Astrocyte of the cerebellum (primary cell): ENCODE data around the gene FAM228B.

ENCODE experiments used
- DNase-seq: peaks from one replicate; pipeline ENCODE4 v3.0.0-alpha.2; 2011; ENCODE audit warnings: low read depth
- H3K4me3 ChIP-seq: 2 replicates; pipeline ENCODE4 v1.5.1; 2011; ENCODE audit warnings: mild to moderate bottlenecking, low read depth, low read length, moderate library complexity
- in situ Hi-C: cut with HindIII; loops from 2 replicates; pipeline ENCODE4 v1.10.0; 2017; ENCODE audit warnings: low sequenced_read_pairs
- TF ChIP-seq, protein P1 (sequence below): IDR thresholded peaks from 2 replicates; pipeline ENCODE4 v1.5.1; 2012; ENCODE audit warnings: low read length, low read depth, moderate library complexity, mild to moderate bottlenecking; ENCODE audit errors: missing control alignments

The FAM228B gene

GRCh38 chr2:24203787-24204150 is 80.5 kb downstream of the FAM228B start:
- no peak for DNase-seq

GRCh38 chr2:24204505-24204904 is 81.2 kb downstream of the FAM228B start:
- TF ChIP-seq, protein P1, sequence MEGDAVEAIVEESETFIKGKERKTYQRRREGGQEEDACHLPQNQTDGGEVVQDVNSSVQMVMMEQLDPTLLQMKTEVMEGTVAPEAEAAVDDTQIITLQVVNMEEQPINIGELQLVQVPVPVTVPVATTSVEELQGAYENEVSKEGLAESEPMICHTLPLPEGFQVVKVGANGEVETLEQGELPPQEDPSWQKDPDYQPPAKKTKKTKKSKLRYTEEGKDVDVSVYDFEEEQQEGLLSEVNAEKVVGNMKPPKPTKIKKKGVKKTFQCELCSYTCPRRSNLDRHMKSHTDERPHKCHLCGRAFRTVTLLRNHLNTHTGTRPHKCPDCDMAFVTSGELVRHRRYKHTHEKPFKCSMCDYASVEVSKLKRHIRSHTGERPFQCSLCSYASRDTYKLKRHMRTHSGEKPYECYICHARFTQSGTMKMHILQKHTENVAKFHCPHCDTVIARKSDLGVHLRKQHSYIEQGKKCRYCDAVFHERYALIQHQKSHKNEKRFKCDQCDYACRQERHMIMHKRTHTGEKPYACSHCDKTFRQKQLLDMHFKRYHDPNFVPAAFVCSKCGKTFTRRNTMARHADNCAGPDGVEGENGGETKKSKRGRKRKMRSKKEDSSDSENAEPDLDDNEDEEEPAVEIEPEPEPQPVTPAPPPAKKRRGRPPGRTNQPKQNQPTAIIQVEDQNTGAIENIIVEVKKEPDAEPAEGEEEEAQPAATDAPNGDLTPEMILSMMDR, result no peak
- H3K4me3 ChIP-seq, result no peak overlapping the region
- no peak for DNase-seq
- in situ Hi-C loops, result no loop called here

More at GRCh38 chr2:24203787-24204150, 80.5 kb downstream of the FAM228B start:
- H3K4me3 ChIP-seq, result no peak overlapping the region
- TF ChIP-seq, protein P1, result no peak
- in situ Hi-C loops, result no loop called here

DNA sequence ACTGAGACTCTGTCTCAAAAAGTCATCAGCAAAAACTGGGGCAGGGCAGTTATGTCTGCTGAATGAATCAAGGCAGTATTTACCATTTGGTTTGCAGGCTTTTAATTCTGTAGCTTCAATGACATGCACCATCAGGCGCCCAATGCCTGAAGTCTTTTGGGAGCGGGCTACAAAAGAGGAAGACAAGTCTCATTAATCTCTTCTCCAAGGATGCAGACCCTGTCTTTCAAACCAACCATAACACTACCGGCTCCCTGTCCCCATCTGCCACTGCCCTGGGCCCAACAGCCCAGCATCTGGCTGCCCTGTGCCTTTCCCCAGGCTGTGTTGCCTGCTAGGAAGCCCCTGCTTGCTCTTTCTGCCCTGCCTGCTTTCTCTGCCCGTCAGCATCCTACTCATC is 81.9 kb downstream of the FAM228B start:
- H3K4me3 ChIP-seq, result no peak overlapping the region
- in situ Hi-C loops, result no loop called here
- DNase-seq, result no peak
- TF ChIP-seq, protein P1, result no peak

DNA sequence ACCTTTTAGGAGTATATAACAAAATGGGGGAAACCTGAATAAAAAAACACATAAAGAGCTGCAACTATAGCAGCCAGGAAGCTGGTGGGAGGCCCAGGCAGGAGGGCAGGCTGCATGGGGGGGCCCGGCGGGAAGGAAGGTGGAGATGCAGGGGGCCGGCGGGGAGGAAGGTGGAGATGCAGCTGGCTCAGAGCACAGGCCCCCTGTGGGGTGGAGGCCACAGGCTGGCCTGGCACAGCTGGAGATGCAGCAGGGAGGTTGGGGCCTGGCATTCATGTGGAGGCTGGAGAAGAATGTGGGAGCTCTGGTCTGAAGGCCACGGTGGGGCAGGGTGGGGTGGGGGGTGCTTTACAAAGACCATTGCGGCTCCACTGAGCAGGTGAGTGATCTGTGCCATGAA is 83.0 kb downstream of the FAM228B start:
- TF ChIP-seq, protein P1, result no peak
- H3K4me3 ChIP-seq, result no peak overlapping the region
- in situ Hi-C loops, result no loop called here
- DNase-seq, result no peak

DNA sequence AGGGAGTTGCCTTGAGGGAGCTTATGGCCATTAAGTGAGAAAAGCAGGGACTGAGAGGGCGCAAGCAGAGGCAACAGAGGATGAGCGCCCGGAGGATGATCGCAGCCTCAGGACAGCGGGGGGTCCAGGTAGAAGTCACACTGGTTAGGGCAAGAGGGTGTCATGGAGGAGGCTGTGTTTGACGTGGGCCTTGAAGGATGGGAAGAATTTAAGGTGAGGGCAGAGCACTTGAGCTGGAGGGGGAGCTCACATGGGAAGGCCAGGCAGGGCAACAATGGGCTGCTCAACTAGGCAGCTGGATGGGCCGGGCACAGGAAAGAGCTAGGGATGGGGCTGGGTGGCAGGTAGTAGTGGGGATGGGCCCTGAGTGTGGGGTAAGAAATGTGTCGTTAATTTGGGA is 83.4 kb downstream of the FAM228B start:
- no peak overlapping the region for H3K4me3 ChIP-seq
- in situ Hi-C loops, result no loop called here
- DNase-seq, result no peak
- TF ChIP-seq, protein P1, result no peak

- no peak overlapping the region for H3K4me3 ChIP-seq
- no peak for DNase-seq
- in situ Hi-C loops, result no loop called here
- TF ChIP-seq, protein P1, result no peak
Observed at GRCh38 chr2:24207359-24207758, 84.1 kb downstream of the FAM228B start.

DNA sequence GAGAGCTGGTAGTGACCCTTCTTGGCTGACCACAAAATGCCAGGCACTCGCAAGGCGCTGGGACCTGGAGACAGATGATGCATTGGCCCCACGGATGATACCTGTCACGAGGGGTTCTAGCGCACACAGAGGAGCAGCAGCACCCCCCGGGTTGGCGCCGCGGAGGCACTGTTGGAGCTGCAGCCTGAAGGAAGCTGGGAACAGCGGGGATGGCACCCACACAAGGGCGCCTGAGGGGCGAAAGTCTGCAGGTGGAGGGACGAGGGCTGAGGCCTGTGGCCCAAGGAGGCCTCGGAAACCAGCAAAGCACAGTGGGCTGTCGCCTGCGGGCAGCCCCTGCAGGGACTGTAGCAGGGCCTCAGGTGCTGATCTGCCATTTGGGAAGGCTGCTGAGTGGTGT is 85.2 kb downstream of the FAM228B start:
- in situ Hi-C loops, result no loop called here
- TF ChIP-seq, protein P1, result no peak
- DNase-seq, result no peak
- no peak overlapping the region for H3K4me3 ChIP-seq
